ENCODE results near the gene ARMC9.
A peak's percentile ranks its signal among the peaks of the same experiment; 100 is the strongest.
"Not testable (repeated sequence)": the region's sequence is repeated elsewhere in the genome, so short reads cannot be mapped to it uniquely, and the experiment has no call there.

The ARMC9 gene

GRCh38 chr2:231198291-231199173, at the start of gene ARMC9:
Gene ARMC9 (plus strand): TSS chr2:231198631. CDS start chr2:231206239, 7,608 bp downstream.
- DNase-seq: peak; percentile 73

- no peak for DNase-seq
Observed at GRCh38 chr2:231152800-231153557, 45.5 kb upstream of the ARMC9 start.

- no peak for DNase-seq
Observed at GRCh38 chr2:231159306-231159705, 39.1 kb upstream of the ARMC9 start.

- no peak for DNase-seq
Observed at GRCh38 chr2:231160701-231161100, 37.7 kb upstream of the ARMC9 start.

GRCh38 chr2:231161252-231161839, 37.1 kb upstream of the ARMC9 start:
- no peak for DNase-seq

- DNase-seq: no peak
Observed at GRCh38 chr2:231161877-231162329, 36.5 kb upstream of the ARMC9 start.

GRCh38 chr2:231163011-231163410, 35.4 kb upstream of the ARMC9 start:
- no peak for DNase-seq

- no peak for DNase-seq
Observed at GRCh38 chr2:231163414-231164095, 34.9 kb upstream of the ARMC9 start.

- DNase-seq: no peak
Observed at GRCh38 chr2:231167745-231168459, 30.5 kb upstream of the ARMC9 start.

GRCh38 chr2:231168460-231169139, 29.8 kb upstream of the ARMC9 start:
- no peak for DNase-seq

GRCh38 chr2:231169488-231169887, 28.9 kb upstream of the ARMC9 start:
- no peak for DNase-seq

- no peak for DNase-seq
Observed at GRCh38 chr2:231170055-231170454, 28.4 kb upstream of the ARMC9 start.

- DNase-seq: no peak
Observed at GRCh38 chr2:231172025-231172424, 26.4 kb upstream of the ARMC9 start.

GRCh38 chr2:231174211-231174651, 24.2 kb upstream of the ARMC9 start:
- no peak for DNase-seq

- DNase-seq: no peak
Observed at GRCh38 chr2:231176066-231176465, 22.4 kb upstream of the ARMC9 start.

- DNase-seq: no peak
Observed at GRCh38 chr2:231177156-231178025, 21.0 kb upstream of the ARMC9 start.

- DNase-seq: not testable (repeated sequence)
Observed at GRCh38 chr2:231178805-231179204, 19.6 kb upstream of the ARMC9 start.

- no peak for DNase-seq
Observed at GRCh38 chr2:231181860-231182512, 16.4 kb upstream of the ARMC9 start.

GRCh38 chr2:231182513-231182899, 15.9 kb upstream of the ARMC9 start:
- DNase-seq: no peak

- no peak for DNase-seq
Observed at GRCh38 chr2:231183851-231184250, 14.6 kb upstream of the ARMC9 start.

Measured in CD4-positive, alpha-beta T cell treated with Interleukin-21 for 1 hour (primary cell).